Body of pancreas (tissue), 4 donors: ENCODE measurements around the gene ZNF624. TPM values are rescaled to one million over a fixed set of nuclear protein-coding genes. Genes with fewer than 3 reads are reported as not detected.

Experiments
- ATAC-seq: fragments of 150-250 bp; one replicate; pipeline ENCODE4 v1.9.1; 2016
- DNase-seq, 4 donors: peaks; one replicate each; pipeline ENCODE4 v3.0.0-alpha.2; 2019
- H3K27ac ChIP-seq, 4 donors: fragments of 200-600 bp; sonication (generic); 1 replicate in 3 of 4; 2 replicates in 1 of 4; pipeline versions ENCODE4 v1.5.1 to v1.6.1; 2016 to 2019; ENCODE audit warnings: mild to moderate bottlenecking in 1 of 4, mixed read lengths in 1 of 4, moderate library complexity in 1 of 4
- H3K27me3 ChIP-seq, 2 donors: fragments of 200-600 bp; sonication (generic); one replicate each; pipeline ENCODE4 v1.6.0; 2016; ENCODE audit warnings: mild to moderate bottlenecking in 1 of 2
- H3K36me3 ChIP-seq, 2 donors: fragments of 200-600 bp; sonication (generic); replicated peaks in 1 of 2; 2 replicates each; pipeline ENCODE4 v1.5.1; 2016; ENCODE audit warnings: low read depth in 2 of 2; ENCODE audit not compliant: insufficient read depth in 1 of 2
- H3K4me1 ChIP-seq: fragments of 200-600 bp; sonication (generic); one replicate; pipeline ENCODE4 v1.6.0; 2016
- H3K4me3 ChIP-seq, 2 donors: fragments of 200-600 bp; sonication (generic); 1 replicate in 1 of 2; 2 replicates in 1 of 2; pipeline ENCODE4 v1.5.1; 2016 to 2019
- H3K9me3 ChIP-seq, 3 donors: fragments of 200-600 bp; sonication (generic); 1 replicate in 2 of 3; 2 replicates in 1 of 3; pipeline ENCODE4 v1.5.1; 2016
- POLR2A ChIP-seq, 3 donors: fragments of 450-650 bp; IDR thresholded peaks; one replicate each; pipeline ENCODE4 v1.6.1; 2016; ENCODE audit warnings: antibody characterized with exemption in 3 of 3, mild to moderate bottlenecking in 2 of 3
- WGBS, 2 donors: methylation state at CpG; one replicate each; pipeline ENCODE4 v1.1.5; 2017; 5-methylcytosine and 5-hydroxymethylcytosine counted together
- intact Hi-C: fragments of 100-400 bp; cut with DNase I; formaldehyde crosslinking; loops from one replicate; pipeline ENCODE4 v1.15.1; 2023
- small RNA-seq: library from RNA; depleted of rRNA; stranded (forward); fragments of <200 nt; gene quantifications from one replicate; pipeline ENCODE3, GENCODE V24; 2016
- total RNA-seq, 2 donors: library from RNA; depleted of rRNA; stranded (reverse); fragments of >200 nt; gene quantifications; one replicate each; pipeline ENCODE4 v1.1.0, GENCODE V29; 2016
- TF ChIP-seq, protein P1 (sequence below), 7 experiments: fragments of 450-650 bp in 4 of 7; fragments of 200-600 bp in 3 of 7; sonication (generic) in 3 of 7; IDR thresholded peaks; one replicate each; pipeline ENCODE4 v1.5.1; 2016 to 2019; ENCODE audit warnings: antibody characterized with exemption in 7 of 7

ZNF624 gene
- total RNA-seq, 2 donors from 2014 or later, result 0.52 TPM; not detected in 1

DNA sequence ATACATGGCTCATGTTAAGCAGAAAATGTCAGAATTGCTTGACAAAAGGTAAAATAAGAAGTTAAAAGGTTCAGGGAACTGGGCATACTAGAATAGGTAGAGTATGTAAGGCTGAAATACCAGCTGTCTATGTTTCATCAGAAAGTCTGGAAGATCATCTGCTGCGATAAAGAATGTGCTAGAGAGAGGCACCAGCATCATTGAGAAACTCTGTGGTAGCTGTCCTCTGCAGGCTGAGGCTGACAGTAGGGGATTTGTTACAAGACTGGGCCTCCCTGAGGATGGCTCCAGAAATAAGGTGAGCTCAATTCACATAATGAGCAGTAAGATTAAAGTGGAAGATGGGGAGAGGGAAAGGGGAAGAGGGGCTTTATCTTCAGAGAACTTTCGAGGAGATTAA is 80.2 kb downstream of the ZNF624 start:
- H3K4me3 ChIP-seq, result no peak overlapping the region
- ATAC-seq (no peak), DNase-seq (no peak)
- H3K9me3 ChIP-seq, result no peaks in the 10 kb centered on the region
- no peaks in the 10 kb centered on the region for H3K27me3 ChIP-seq
- intact Hi-C loops, result no loop called here
- no peaks in the 10 kb centered on the region for H3K36me3 ChIP-seq
- 52 to 61% methylated on average over 2 of the region's 2 CpGs for WGBS, 2 donors
- H3K27ac ChIP-seq, result no peak overlapping the region
- TF ChIP-seq, protein P1, sequence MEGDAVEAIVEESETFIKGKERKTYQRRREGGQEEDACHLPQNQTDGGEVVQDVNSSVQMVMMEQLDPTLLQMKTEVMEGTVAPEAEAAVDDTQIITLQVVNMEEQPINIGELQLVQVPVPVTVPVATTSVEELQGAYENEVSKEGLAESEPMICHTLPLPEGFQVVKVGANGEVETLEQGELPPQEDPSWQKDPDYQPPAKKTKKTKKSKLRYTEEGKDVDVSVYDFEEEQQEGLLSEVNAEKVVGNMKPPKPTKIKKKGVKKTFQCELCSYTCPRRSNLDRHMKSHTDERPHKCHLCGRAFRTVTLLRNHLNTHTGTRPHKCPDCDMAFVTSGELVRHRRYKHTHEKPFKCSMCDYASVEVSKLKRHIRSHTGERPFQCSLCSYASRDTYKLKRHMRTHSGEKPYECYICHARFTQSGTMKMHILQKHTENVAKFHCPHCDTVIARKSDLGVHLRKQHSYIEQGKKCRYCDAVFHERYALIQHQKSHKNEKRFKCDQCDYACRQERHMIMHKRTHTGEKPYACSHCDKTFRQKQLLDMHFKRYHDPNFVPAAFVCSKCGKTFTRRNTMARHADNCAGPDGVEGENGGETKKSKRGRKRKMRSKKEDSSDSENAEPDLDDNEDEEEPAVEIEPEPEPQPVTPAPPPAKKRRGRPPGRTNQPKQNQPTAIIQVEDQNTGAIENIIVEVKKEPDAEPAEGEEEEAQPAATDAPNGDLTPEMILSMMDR (IDR thresholded peaks at IDR 0.05), result no peak
- no peak for TF ChIP-seq POLR2A (IDR thresholded peaks at IDR 0.05)
- peaks cover 3% of the 10 kb centered on the region for H3K4me1 ChIP-seq

Small RNAs within 50 kb of the gene (small RNA-seq; reads per million reads assigned to genes)
- gene RNU6-405P, result not detected

Other genes with a start within 250 kb of the ZNF624 start
- gene TRPV2, start 238.3 kb downstream of the ZNF624 start, total RNA-seq, result 10 to 100 TPM in 1 of 2 donors, 1 to 10 TPM in 1; 4.7 to 30.7 TPM
- gene LRRC75A, start 161.7 kb downstream of the ZNF624 start, total RNA-seq, result 1 to 10 TPM; 4.9 to 7.6 TPM
- gene ZNF287, start 84.6 kb downstream of the ZNF624 start, total RNA-seq, result 1 to 10 TPM; 4.4 to 7.6 TPM
- gene CCDC144A, start 36.4 kb upstream of the ZNF624 start, total RNA-seq, result 1 to 10 TPM; 4.0 to 8.6 TPM